Body of pancreas (tissue), 4 donors: ENCODE measurements around the gene USF2.

Experiments used
- POLR2A ChIP-seq, 3 donors: fragments of 450-650 bp; IDR thresholded peaks; one replicate each; pipeline ENCODE4 v1.6.1; 2016; ENCODE audit warnings: antibody characterized with exemption in 3 of 3, mild to moderate bottlenecking in 2 of 3
- TF ChIP-seq, protein P1 (sequence below), 7 experiments: fragments of 450-650 bp in 4 of 7; fragments of 200-600 bp in 3 of 7; sonication (generic) in 3 of 7; IDR thresholded peaks; one replicate each; pipeline ENCODE4 v1.5.1; 2016 to 2019; ENCODE audit warnings: antibody characterized with exemption in 7 of 7

DNA sequence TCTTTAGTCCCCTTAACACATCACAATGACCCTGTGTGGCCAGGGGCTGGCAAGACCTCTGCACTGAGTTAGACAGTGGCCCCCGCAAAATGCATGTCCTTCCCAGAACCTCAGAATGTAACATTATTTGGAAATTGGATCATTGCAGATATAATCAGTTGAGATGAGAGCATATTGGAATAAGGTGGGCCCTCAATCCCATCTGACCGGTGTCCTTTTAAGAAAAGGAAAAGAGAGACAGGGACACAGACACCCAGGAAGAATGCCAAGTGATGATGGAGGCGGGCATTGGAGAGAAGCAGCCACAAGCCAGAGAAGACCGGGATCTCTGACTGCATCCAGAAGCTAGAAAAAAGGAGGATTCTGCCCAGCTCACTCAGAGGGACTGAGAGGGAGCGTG lies 42.0 kb upstream of the USF2 start:
- TF ChIP-seq POLR2A (IDR thresholded peaks at IDR 0.05): no peak
- TF ChIP-seq, protein P1, sequence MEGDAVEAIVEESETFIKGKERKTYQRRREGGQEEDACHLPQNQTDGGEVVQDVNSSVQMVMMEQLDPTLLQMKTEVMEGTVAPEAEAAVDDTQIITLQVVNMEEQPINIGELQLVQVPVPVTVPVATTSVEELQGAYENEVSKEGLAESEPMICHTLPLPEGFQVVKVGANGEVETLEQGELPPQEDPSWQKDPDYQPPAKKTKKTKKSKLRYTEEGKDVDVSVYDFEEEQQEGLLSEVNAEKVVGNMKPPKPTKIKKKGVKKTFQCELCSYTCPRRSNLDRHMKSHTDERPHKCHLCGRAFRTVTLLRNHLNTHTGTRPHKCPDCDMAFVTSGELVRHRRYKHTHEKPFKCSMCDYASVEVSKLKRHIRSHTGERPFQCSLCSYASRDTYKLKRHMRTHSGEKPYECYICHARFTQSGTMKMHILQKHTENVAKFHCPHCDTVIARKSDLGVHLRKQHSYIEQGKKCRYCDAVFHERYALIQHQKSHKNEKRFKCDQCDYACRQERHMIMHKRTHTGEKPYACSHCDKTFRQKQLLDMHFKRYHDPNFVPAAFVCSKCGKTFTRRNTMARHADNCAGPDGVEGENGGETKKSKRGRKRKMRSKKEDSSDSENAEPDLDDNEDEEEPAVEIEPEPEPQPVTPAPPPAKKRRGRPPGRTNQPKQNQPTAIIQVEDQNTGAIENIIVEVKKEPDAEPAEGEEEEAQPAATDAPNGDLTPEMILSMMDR (IDR thresholded peaks at IDR 0.05): no peak
